ENCODE results near the gene ERBB4.
"Not testable (repeated sequence)": the region's sequence is repeated elsewhere in the genome, so short reads cannot be mapped to it uniquely, and the experiment has no call there.

The ERBB4 gene

GRCh38 chr2:212015588-212015987 lies 523.0 kb downstream of the ERBB4 start:
- Histone ChIP-seq H3K27ac (ENCODE audit: low read depth, low read length) (no peak overlapping the region), H3K27me3 (ENCODE audit: control insufficient read depth, insufficient read depth, low read length) (no peaks in the 10 kb centered on the region), H3K4me3 (ENCODE audit: low read depth, low read length) (no peak overlapping the region)

GRCh38 chr2:212013626-212014025 lies 525.0 kb downstream of the ERBB4 start:
- H3K27ac ChIP-seq (ENCODE audit: low read depth, low read length) = no peak overlapping the region
- H3K36me3 ChIP-seq (ENCODE audit: control insufficient read depth, insufficient read depth, low read length) = no peaks in the 10 kb centered on the region
- H3K9ac ChIP-seq (ENCODE audit: low read depth, low read length) = no peak overlapping the region
- no peaks in the 10 kb centered on the region for H3K27me3 ChIP-seq (ENCODE audit: control insufficient read depth, insufficient read depth, low read length)
- H3K4me3 ChIP-seq (ENCODE audit: low read depth, low read length) = no peak overlapping the region
- H3K9me3 ChIP-seq (ENCODE audit: control insufficient read depth, insufficient read depth, low read length) = no peaks in the 10 kb centered on the region
- no peaks in the 10 kb centered on the region for H3K4me1 ChIP-seq (ENCODE audit: control insufficient read depth, insufficient read depth, low read length)

More at GRCh38 chr2:212015588-212015987, 523.0 kb downstream of the ERBB4 start:
- no peaks in the 10 kb centered on the region for H3K36me3 ChIP-seq (ENCODE audit: control insufficient read depth, insufficient read depth, low read length)
- H3K4me1 ChIP-seq (ENCODE audit: control insufficient read depth, insufficient read depth, low read length) = no peaks in the 10 kb centered on the region
- no peak overlapping the region for H3K9ac ChIP-seq (ENCODE audit: low read depth, low read length)
- no peaks in the 10 kb centered on the region for H3K9me3 ChIP-seq (ENCODE audit: control insufficient read depth, insufficient read depth, low read length)

GRCh38 chr2:212010305-212010704 lies 528.3 kb downstream of the ERBB4 start:
- H3K9me3 ChIP-seq (ENCODE audit: control insufficient read depth, insufficient read depth, low read length); H3K4me3 ChIP-seq (ENCODE audit: low read depth, low read length); H3K27me3 ChIP-seq (ENCODE audit: control insufficient read depth, insufficient read depth, low read length); H3K4me1 ChIP-seq (ENCODE audit: control insufficient read depth, insufficient read depth, low read length); H3K27ac ChIP-seq (ENCODE audit: low read depth, low read length); H3K36me3 ChIP-seq (ENCODE audit: control insufficient read depth, insufficient read depth, low read length); H3K9ac ChIP-seq (ENCODE audit: low read depth, low read length): not testable (repeated sequence)

GRCh38 chr2:212007972-212008371 lies 530.6 kb downstream of the ERBB4 start:
- Histone ChIP-seq H3K27ac (ENCODE audit: low read depth, low read length) (no peak overlapping the region), H3K9ac (ENCODE audit: low read depth, low read length) (no peak overlapping the region), H3K36me3 (ENCODE audit: control insufficient read depth, insufficient read depth, low read length) (no peaks in the 10 kb centered on the region), H3K4me3 (ENCODE audit: low read depth, low read length) (no peak overlapping the region), H3K9me3 (ENCODE audit: control insufficient read depth, insufficient read depth, low read length) (no peaks in the 10 kb centered on the region), H3K27me3 (ENCODE audit: control insufficient read depth, insufficient read depth, low read length) (no peaks in the 10 kb centered on the region), H3K4me1 (ENCODE audit: control insufficient read depth, insufficient read depth, low read length) (no peaks in the 10 kb centered on the region)

GRCh38 chr2:212005085-212005671 lies 533.4 kb downstream of the ERBB4 start:
- Histone ChIP-seq H3K27ac (ENCODE audit: low read depth, low read length) (no peak overlapping the region), H3K9ac (ENCODE audit: low read depth, low read length) (no peak overlapping the region), H3K27me3 (ENCODE audit: control insufficient read depth, insufficient read depth, low read length) (no peaks in the 10 kb centered on the region), H3K4me1 (ENCODE audit: control insufficient read depth, insufficient read depth, low read length) (no peaks in the 10 kb centered on the region), H3K4me3 (ENCODE audit: low read depth, low read length) (no peak overlapping the region), H3K9me3 (ENCODE audit: control insufficient read depth, insufficient read depth, low read length) (no peaks in the 10 kb centered on the region), H3K36me3 (ENCODE audit: control insufficient read depth, insufficient read depth, low read length) (no peaks in the 10 kb centered on the region)

GRCh38 chr2:212001325-212001724 lies 537.3 kb downstream of the ERBB4 start:
- H3K4me3 ChIP-seq (ENCODE audit: low read depth, low read length) = no peak overlapping the region
- H3K27ac ChIP-seq (ENCODE audit: low read depth, low read length) = no peak overlapping the region
- H3K36me3 ChIP-seq (ENCODE audit: control insufficient read depth, insufficient read depth, low read length) = no peaks in the 10 kb centered on the region
- no peak overlapping the region for H3K9ac ChIP-seq (ENCODE audit: low read depth, low read length)
- no peaks in the 10 kb centered on the region for H3K9me3 ChIP-seq (ENCODE audit: control insufficient read depth, insufficient read depth, low read length)
- no peaks in the 10 kb centered on the region for H3K4me1 ChIP-seq (ENCODE audit: control insufficient read depth, insufficient read depth, low read length)
- H3K27me3 ChIP-seq (ENCODE audit: control insufficient read depth, insufficient read depth, low read length) = no peaks in the 10 kb centered on the region

GRCh38 chr2:211996857-211997256 lies 541.7 kb downstream of the ERBB4 start:
- H3K4me3 ChIP-seq (ENCODE audit: low read depth, low read length) = no peak overlapping the region
- no peaks in the 10 kb centered on the region for H3K9me3 ChIP-seq (ENCODE audit: control insufficient read depth, insufficient read depth, low read length)

GRCh38 chr2:211994806-211995205 lies 543.8 kb downstream of the ERBB4 start:
- Histone ChIP-seq H3K4me1 (ENCODE audit: control insufficient read depth, insufficient read depth, low read length) (no peaks in the 10 kb centered on the region), H3K9ac (ENCODE audit: low read depth, low read length) (no peak overlapping the region), H3K4me3 (ENCODE audit: low read depth, low read length) (no peak overlapping the region), H3K9me3 (ENCODE audit: control insufficient read depth, insufficient read depth, low read length) (no peaks in the 10 kb centered on the region), H3K27me3 (ENCODE audit: control insufficient read depth, insufficient read depth, low read length) (no peaks in the 10 kb centered on the region), H3K36me3 (ENCODE audit: control insufficient read depth, insufficient read depth, low read length) (no peaks in the 10 kb centered on the region), H3K27ac (ENCODE audit: low read depth, low read length) (no peak overlapping the region)

More at GRCh38 chr2:211996857-211997256, 541.7 kb downstream of the ERBB4 start:
- Histone ChIP-seq H3K4me1 (ENCODE audit: control insufficient read depth, insufficient read depth, low read length) (no peaks in the 10 kb centered on the region), H3K27ac (ENCODE audit: low read depth, low read length) (no peak overlapping the region), H3K27me3 (ENCODE audit: control insufficient read depth, insufficient read depth, low read length) (no peaks in the 10 kb centered on the region), H3K9ac (ENCODE audit: low read depth, low read length) (no peak overlapping the region), H3K36me3 (ENCODE audit: control insufficient read depth, insufficient read depth, low read length) (no peaks in the 10 kb centered on the region)

- no peaks in the 10 kb centered on the region for H3K36me3 ChIP-seq (ENCODE audit: control insufficient read depth, insufficient read depth, low read length)
- H3K27me3 ChIP-seq (ENCODE audit: control insufficient read depth, insufficient read depth, low read length) = no peaks in the 10 kb centered on the region
- no peak overlapping the region for H3K4me3 ChIP-seq (ENCODE audit: low read depth, low read length)
- H3K27ac ChIP-seq (ENCODE audit: low read depth, low read length) = no peak overlapping the region
- H3K4me1 ChIP-seq (ENCODE audit: control insufficient read depth, insufficient read depth, low read length) = no peaks in the 10 kb centered on the region
- H3K9me3 ChIP-seq (ENCODE audit: control insufficient read depth, insufficient read depth, low read length) = no peaks in the 10 kb centered on the region
- H3K9ac ChIP-seq (ENCODE audit: low read depth, low read length) = no peak overlapping the region
These were observed 548.3 kb downstream of the ERBB4 start for GRCh38 chr2:211990335-211990734.

GRCh38 chr2:211986313-211986712 lies 552.3 kb downstream of the ERBB4 start:
- Histone ChIP-seq H3K9ac (ENCODE audit: low read depth, low read length) (no peak overlapping the region), H3K27me3 (ENCODE audit: control insufficient read depth, insufficient read depth, low read length) (no peaks in the 10 kb centered on the region), H3K36me3 (ENCODE audit: control insufficient read depth, insufficient read depth, low read length) (no peaks in the 10 kb centered on the region), H3K27ac (ENCODE audit: low read depth, low read length) (no peak overlapping the region), H3K4me1 (ENCODE audit: control insufficient read depth, insufficient read depth, low read length) (no peaks in the 10 kb centered on the region), H3K9me3 (ENCODE audit: control insufficient read depth, insufficient read depth, low read length) (no peaks in the 10 kb centered on the region), H3K4me3 (ENCODE audit: low read depth, low read length) (no peak overlapping the region)

- Histone ChIP-seq H3K9ac (ENCODE audit: low read depth, low read length) (no peak overlapping the region), H3K27ac (ENCODE audit: low read depth, low read length) (no peak overlapping the region), H3K9me3 (ENCODE audit: control insufficient read depth, insufficient read depth, low read length) (no peaks in the 10 kb centered on the region), H3K4me3 (ENCODE audit: low read depth, low read length) (no peak overlapping the region), H3K4me1 (ENCODE audit: control insufficient read depth, insufficient read depth, low read length) (no peaks in the 10 kb centered on the region), H3K36me3 (ENCODE audit: control insufficient read depth, insufficient read depth, low read length) (no peaks in the 10 kb centered on the region), H3K27me3 (ENCODE audit: control insufficient read depth, insufficient read depth, low read length) (no peaks in the 10 kb centered on the region)
These were observed 553.2 kb downstream of the ERBB4 start for GRCh38 chr2:211985393-211985792.

GRCh38 chr2:211982162-211982561 lies 556.4 kb downstream of the ERBB4 start:
- Histone ChIP-seq H3K36me3 (ENCODE audit: control insufficient read depth, insufficient read depth, low read length) (no peaks in the 10 kb centered on the region), H3K9ac (ENCODE audit: low read depth, low read length) (no peak overlapping the region), H3K27me3 (ENCODE audit: control insufficient read depth, insufficient read depth, low read length) (no peaks in the 10 kb centered on the region), H3K27ac (ENCODE audit: low read depth, low read length) (no peak overlapping the region), H3K4me3 (ENCODE audit: low read depth, low read length) (no peak overlapping the region), H3K4me1 (ENCODE audit: control insufficient read depth, insufficient read depth, low read length) (no peaks in the 10 kb centered on the region), H3K9me3 (ENCODE audit: control insufficient read depth, insufficient read depth, low read length) (no peaks in the 10 kb centered on the region)

Measured in HUES48 (cell line).